NOMO-1 (cell line): ENCODE measurements around the gene KIF17.

Experiments used
- DNase-seq, 2 experiments: peaks; one replicate each; lab custom pipeline; 2025; ENCODE audit not compliant: unreplicated experiment in 2 of 2; lab: John Stamatoyannopoulos, UW

KIF17 gene

GRCh38 chr1:20717452-20718342 is at the start of gene KIF17:
Gene KIF17 (minus strand): TSS chr1:20718007. CDS start chr1:20717706, 301 bp downstream.
- DNase-seq = peak; percentile 44 to 55

- DNase-seq = no peak
Observed at GRCh38 chr1:20767271-20767670, 49.5 kb upstream of the KIF17 start.

DNA sequence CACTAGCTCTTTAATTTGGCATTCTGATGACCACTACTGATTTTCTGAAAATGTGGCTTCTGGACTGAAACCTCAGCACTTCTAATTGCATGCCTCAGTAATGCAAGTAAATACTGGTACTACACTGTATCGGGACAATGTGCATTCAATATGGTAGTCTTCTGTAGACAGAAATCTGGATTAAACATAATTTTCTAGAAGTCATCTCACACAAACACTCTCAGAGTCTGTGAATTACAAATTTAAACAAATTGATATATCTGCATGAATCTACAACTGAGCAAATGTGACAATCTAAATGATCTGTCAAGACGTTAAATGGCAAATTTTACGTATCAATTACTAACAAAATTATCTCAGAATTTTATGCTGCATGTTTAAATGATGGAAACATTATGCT is 45.6 kb upstream of the KIF17 start:
- no peak for DNase-seq

- DNase-seq = no peak
Observed at GRCh38 chr1:20760322-20760721, 42.5 kb upstream of the KIF17 start.

- DNase-seq = no peak
Observed at GRCh38 chr1:20753589-20753988, 35.8 kb upstream of the KIF17 start.

DNA sequence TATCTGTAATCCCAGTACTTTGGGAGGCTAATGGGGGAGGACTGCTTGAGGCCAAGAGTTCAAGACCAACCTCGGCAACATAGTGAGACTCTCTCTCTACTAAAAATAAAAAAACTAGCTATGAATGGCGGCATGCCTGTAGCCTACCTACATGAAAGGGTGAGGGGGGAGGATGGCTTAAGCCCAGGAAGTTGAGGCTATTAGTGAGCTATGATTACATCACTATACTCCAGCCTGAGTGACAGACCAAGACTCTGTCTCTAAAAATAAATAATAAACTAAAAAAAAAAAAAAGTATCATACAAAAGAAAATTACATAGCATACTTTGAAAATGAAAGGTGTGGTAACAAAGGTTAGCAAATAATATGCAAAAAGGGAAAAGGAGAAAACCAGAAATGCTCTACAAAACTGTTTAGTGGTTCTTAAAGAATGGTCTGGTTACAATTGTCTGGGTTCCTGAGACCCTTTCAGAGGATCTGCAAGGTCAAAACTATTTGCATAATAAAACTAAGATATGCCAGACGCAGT is 33.7 kb upstream of the KIF17 start:
- no peak for DNase-seq

- DNase-seq = no peak
Observed at GRCh38 chr1:20742671-20743070, 24.9 kb upstream of the KIF17 start.

DNA sequence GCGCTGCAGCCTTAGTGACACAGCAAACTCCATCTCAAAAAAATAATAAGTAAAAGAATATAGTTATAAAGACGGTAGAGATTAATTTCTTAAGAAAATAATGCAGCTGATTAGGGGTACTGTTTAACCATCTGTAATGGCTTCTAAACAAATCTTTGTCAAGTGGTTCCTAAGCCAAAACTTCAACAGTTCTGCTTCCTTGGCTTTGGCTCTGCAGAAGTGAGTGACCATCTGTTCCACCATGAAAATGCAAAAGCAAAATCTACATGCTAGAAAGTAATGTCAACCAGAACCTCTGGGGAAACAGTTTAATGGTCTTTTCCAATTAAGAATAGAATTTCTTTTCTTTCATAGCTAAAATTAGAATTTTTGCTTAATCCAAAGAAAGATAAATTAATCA is 23.0 kb upstream of the KIF17 start:
- DNase-seq = no peak

DNA sequence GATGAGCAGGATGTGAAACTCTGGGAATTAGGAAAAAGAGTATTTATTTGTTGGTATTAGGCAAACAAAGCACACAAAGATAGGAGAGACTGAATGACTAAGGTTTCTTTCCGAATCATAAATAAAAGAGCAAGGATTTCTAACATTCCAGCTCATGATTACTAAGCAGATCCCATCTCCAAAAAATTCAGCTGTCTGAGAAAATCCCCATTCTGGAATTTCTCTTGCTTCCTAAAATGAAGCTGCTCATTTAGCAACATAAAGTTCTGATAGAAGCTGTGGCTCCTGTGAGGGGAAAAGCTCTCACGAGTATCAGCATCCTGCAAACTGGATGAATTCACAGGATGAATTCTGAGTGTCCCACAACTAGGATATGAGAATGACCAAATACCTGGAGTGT is 21.4 kb upstream of the KIF17 start:
- DNase-seq = no peak

DNA sequence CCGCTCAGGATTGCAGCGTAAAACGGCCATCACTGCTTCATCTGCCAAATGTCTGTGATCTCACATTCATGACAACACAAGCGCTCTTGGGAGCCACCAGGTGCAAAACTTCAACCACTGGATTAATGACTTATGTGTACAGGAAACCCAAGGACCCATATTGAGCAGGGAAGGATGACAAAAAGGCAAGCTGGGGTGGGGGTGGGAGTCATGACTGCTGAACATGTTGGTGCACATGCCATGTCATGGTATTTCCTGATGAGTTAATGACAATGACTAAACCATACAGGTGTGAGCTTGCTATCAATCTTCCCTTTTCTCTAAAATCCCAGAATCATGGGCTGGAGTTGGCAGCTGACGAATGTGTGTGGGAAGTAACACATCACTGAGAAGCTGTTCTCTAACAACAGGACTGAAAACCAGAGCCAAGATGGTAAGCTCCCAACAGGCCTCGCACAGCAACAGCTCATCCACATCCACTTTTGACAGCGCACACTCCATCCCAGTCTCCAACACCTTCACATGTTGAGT is 17.8 kb upstream of the KIF17 start:
- DNase-seq = no peak

GRCh38 chr1:20733360-20733975 is 15.7 kb upstream of the KIF17 start:
- no peak for DNase-seq

GRCh38 chr1:20732588-20733359 is 15.0 kb upstream of the KIF17 start, which contains the start of gene SH2D5:
Gene SH2D5 (minus strand): TSS chr1:20732703. CDS start chr1:20728044, 4,659 bp downstream.
- peak; percentile 89 for DNase-seq

- no peak for DNase-seq
Observed at GRCh38 chr1:20732071-20732587, 14.3 kb upstream of the KIF17 start.

DNA sequence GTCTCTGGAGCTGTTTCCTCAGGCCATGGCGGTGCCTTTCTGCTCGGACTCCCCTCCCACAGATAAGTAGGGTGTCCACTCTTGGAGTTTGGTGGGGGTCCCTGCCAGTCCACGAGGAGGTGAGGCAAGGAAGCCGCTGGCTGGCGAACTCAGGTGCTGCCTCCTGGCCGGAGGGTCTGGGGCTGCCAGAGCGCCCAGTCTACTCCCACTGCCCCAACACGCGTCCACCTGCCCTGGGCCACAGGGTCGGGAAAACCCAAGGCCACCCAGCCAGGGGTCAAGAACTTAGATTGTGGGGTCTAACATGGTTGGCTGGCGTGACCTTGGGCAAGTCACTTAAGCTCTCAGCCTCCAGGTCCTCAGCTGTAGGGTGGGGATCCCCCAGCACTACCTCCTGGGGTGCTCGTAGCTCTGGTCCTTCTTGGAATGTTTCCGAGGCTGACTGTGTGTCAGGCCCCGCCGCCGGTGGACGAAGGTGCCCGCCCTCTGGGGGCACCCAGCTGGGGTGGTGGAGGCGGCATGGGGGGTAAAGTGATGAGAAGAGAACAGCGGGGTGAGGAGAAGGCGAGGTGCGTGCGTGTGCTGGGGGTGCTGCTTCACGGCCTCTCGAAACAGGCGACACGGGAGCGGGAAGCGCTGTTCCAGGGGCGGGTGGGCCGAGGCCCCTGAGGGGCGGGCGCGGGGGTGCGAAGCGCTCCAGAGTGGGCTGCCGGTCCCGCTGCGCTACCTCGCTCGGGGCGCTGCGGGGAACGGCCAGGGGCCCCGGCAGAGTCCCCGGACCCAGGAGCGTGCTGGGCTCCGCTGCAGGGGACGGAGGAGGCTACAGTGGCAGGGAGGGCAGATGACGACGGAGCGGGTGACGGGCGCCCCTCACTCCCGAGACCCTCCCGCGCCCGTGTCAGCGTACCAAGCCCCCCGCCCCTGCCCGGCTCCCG is 13.5 kb upstream of the KIF17 start:
- no peak for DNase-seq

DNA sequence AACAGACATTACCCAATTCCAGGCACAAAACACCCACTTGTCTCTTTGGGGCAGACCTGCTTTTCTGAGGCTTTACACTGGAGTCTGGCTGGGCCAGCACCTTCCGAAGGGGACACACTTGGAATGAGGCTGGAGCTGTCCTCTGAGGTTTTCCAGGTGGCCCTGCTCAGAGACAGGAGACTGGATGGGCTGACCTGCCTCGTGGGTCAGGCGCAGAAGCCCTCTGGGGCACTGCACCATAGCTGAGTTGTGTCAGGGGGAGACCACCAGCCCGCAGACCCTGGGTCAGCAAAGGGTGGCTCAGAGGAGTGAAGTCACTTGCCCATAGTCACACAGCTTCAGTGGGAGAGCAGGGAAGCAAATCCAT is 12.9 kb upstream of the KIF17 start:
- no peak for DNase-seq

DNA sequence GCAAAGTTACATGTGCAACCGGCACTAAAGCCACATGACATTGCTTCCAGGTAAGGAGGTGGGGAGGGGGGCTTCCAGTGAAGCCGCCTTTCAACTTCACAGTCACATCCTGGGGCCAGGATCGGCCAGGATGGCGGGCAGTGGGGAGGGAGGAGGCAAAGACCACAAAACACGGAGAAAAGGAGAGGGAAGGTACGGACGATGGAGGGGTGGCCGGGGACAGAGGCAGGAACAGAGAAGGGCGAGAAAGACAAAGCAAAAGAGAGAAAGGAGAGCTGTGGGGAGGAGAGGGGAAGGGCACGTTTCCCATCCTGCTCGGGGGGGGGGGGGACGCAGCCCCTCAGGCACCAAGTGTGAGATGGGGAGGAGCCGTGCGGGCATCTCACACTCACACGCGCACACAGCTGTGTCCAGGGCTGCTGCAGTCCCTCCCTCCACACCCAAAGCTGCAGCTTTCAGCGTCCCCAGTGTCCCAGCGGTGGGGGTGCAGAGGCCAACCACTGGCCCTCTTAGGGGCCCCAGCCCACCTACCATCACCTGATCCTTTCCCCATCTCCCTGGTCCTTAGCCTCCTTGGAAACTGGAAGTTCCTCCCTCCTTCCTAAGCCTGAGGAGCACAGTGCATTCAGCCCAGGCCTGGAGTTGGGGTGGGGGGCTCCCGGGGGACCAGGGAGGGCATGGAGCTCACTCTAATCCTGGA is 12.3 kb upstream of the KIF17 start:
- DNase-seq = no peak

- no peak for DNase-seq
Observed at GRCh38 chr1:20729155-20729931, 11.5 kb upstream of the KIF17 start.
